Central memory CD8-positive, alpha-beta T cell (primary cell): ENCODE results near the gene PHAF1.
A peak's percentile ranks its signal among the peaks of the same experiment; 100 is the strongest.

Experiments
- ATAC-seq: fragments of 150-1000 bp; cut with Tn5 transposase; replicated peaks from 2 replicates; pipeline ENCODE4 v1.10.0; 2022; ENCODE audit warnings: mild to moderate bottlenecking, moderate FRiP score, moderate number of reproducible peaks; ENCODE audit not compliant: poor library complexity, severe bottlenecking; ENCODE audit errors: extremely low read depth
- DNase-seq, 2 donors: peaks; one replicate each; pipeline ENCODE4 v3.0.0; 2021; ENCODE audit warnings: low spot score in 2 of 2
- H3K27ac Mint-ChIP-seq: one replicate; pipeline ENCODE4 v1.8.0; 2022; ENCODE audit warnings: low read depth, mild to moderate bottlenecking, moderate library complexity, mixed read lengths
- H3K27me3 Mint-ChIP-seq: one replicate; pipeline ENCODE4 v1.8.0; 2022; ENCODE audit warnings: mixed read lengths
- H3K36me3 Mint-ChIP-seq: one replicate; pipeline ENCODE4 v1.8.0; 2022; ENCODE audit warnings: mild to moderate bottlenecking, moderate library complexity, mixed read lengths; ENCODE audit not compliant: insufficient read depth
- H3K4me1 Mint-ChIP-seq: one replicate; pipeline ENCODE4 v1.8.0; 2022; ENCODE audit warnings: mixed read lengths
- H3K4me3 Mint-ChIP-seq: one replicate; pipeline ENCODE4 v1.8.0; 2022; ENCODE audit warnings: mild to moderate bottlenecking, moderate library complexity, mixed read lengths
- H3K9me3 Mint-ChIP-seq: one replicate; pipeline ENCODE4 v1.8.0; 2022; ENCODE audit warnings: mixed read lengths

Gene PHAF1

DNA sequence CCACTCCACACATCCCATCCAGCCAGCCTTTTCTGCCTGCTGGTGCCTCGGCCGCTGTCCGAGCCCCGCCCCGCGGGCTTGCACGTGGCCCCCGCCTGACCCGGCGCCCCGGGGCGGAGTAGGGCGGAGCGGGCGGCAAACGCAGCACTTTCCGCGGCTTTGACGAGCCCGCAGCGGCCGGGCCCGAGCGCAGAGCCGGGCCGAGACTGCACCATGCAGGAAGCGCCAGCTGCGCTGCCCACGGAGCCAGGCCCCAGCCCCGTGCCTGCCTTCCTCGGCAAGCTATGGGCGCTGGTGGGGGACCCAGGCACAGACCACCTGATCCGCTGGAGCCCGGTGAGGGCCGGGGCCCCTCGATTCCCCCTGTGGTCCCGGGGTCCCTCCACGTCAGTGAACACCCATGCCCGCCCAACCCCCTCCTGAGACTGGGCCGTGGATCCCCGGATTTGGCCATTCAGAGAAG, 54.9 kb downstream of the PHAF1 start, which contains the start of gene HSF4:
TSS of gene HSF4 (plus strand) at position 147 of the 463 bp plus-strand sequence. CDS start at position 214, 67 bp downstream.
- Mint-ChIP-seq H3K27me3 (peaks cover 55% of the 10 kb centered on the region), H3K36me3 (peaks cover 16% of the 10 kb centered on the region), H3K4me1 (peaks cover 9% of the 10 kb centered on the region), H3K4me3 (peak within 1 kb of the TSS; percentile 57), H3K9me3 (no peaks in the 10 kb centered on the region), H3K27ac (no peak within 1 kb of the TSS)
- ATAC-seq: no peak
- DNase-seq: no peak

DNA sequence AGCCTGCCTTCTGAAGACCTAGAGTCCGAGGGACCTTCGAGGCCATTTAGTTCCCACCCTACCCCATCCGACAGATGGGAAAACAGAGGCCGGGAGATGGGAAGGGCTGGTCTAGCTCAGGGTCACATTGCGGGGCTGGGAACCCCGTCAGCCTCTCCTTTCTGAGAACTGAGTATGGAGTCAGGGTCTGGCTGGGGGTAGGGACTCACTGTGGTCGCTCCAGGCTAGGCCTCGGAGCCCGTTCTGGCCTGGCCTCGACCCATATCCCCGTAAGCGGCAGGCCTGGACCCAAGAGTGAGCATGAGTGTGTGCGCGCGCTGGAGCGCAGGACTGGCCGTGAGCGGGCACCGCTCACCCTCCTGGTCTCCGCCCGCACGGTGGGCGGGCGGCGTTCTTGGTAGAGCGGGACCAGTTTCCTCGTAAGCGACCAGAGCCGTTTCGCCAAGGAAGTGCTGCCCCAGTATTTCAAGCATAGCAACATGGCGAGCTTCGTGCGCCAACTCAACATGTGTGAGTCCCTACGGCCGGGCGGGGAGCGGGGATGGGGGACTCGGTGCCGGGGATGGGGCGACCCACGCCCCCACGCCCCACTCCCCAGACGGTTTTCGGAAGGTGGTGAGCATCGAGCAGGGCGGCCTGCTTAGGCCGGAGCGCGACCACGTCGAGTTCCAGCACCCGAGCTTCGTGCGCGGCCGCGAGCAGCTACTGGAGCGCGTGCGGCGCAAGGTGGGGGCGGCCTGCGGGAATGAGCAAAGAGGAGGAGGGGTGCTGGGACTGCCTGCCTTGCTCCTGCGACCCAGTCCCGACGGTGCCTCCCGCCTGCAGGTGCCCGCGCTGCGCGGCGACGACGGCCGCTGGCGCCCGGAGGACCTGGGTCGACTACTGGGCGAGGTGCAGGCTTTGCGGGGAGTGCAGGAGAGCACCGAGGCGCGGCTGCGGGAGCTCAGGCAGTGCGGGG, 55.7 kb downstream of the PHAF1 start:
- Mint-ChIP-seq H3K36me3 (peaks cover 12% of the 10 kb centered on the region), H3K4me3 (peak overlapping the region; percentile 13), H3K4me1 (peaks cover 15% of the 10 kb centered on the region), H3K9me3 (no peaks in the 10 kb centered on the region), H3K27ac (no peak overlapping the region), H3K27me3 (peaks cover 61% of the 10 kb centered on the region)
- no peak for DNase-seq
- ATAC-seq: no peak

DNA sequence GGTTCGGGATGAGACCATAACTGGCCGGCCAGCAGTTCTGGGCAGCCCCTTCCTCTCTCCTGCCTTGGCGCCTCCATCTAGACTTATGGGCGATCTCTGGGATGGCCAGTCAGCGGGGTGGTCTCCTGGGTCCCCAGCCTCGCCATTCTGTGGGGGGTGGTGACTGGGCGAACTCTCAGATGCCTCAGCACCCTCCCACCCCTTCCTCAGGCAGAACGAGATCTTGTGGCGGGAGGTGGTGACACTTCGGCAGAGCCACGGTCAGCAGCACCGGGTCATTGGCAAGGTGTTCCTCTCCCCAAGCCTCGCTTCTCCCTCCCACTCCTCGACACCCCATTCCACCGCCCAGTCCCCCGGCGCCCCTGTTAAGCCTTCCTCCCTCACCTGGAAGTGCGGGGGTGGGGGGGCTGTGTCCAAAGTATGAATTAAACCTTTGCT, 56.4 kb downstream of the PHAF1 start:
- Mint-ChIP-seq H3K4me3 (no peak overlapping the region), H3K36me3 (peaks cover 8% of the 10 kb centered on the region), H3K27ac (no peak overlapping the region), H3K9me3 (no peaks in the 10 kb centered on the region), H3K4me1 (peaks cover 12% of the 10 kb centered on the region), H3K27me3 (peaks cover 65% of the 10 kb centered on the region)
- no peak for ATAC-seq
- no peak for DNase-seq

DNA sequence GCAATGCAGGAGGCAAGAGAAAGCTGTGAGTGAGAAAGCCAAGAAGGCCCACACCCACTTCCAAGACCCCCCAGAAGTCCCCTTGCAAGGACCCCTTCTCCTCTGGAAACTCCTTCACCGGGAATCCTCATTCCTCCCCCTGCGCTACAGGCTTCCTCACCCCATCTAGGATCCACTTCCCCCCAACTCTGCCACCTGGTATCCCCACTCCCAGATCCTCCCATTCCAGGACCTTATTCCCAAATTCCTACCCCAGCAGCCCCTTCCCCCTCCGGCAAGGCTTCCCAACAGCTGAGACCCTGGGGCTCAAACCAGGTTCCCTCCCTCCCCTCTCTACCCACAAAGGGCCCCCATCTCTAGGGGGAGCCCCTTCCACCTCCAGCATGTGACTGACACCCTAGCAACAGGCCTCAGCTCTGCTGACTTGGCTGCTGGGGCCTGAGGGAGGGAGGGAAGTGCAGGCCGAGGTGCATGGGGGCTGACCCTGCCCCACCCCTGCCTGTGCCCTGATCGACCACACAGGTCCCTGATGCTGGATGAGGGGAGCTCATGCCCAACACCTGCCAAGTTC, 56.9 kb downstream of the PHAF1 start:
- peaks cover 9% of the 10 kb centered on the region for H3K36me3 Mint-ChIP-seq
- H3K9me3 Mint-ChIP-seq: no peaks in the 10 kb centered on the region
- H3K4me3 Mint-ChIP-seq: no peak overlapping the region
- ATAC-seq (no peak), DNase-seq (no peak)
- H3K27ac Mint-ChIP-seq: no peak overlapping the region
- H3K27me3 Mint-ChIP-seq: peaks cover 71% of the 10 kb centered on the region
- peaks cover 17% of the 10 kb centered on the region for H3K4me1 Mint-ChIP-seq

GRCh38 chr16:67167588-67167987, 57.8 kb downstream of the PHAF1 start:
- no peaks in the 10 kb centered on the region for H3K9me3 Mint-ChIP-seq
- no peak overlapping the region for H3K27ac Mint-ChIP-seq
- DNase-seq (no peak), ATAC-seq (no peak)
- H3K4me3 Mint-ChIP-seq: no peak overlapping the region
- H3K36me3 Mint-ChIP-seq: peaks cover 11% of the 10 kb centered on the region
- peaks cover 20% of the 10 kb centered on the region for H3K4me1 Mint-ChIP-seq
- H3K27me3 Mint-ChIP-seq: peaks cover 68% of the 10 kb centered on the region

DNA sequence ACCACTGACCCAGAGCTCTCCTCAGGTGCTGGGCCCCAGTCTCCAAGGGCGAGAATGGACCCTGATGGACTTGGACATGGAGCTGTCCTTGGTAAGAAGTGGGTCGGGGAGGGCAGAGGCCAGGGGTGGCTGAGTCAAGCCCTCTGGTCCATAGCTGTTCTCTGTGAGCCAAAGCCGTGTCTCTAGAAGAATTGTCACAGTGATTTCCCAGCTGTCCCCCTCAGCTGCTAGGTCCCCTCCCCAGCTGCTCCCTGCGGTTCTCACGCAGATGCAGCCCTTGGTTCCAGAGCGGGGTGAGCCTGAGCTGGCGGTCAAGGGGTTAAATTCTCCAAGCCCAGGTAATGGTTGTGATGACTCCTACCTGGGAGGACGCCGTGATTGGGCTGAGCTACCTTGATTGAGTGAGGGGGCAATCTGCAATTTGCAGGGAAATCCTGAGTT, 59.3 kb downstream of the PHAF1 start:
- H3K27me3 Mint-ChIP-seq: peaks cover 66% of the 10 kb centered on the region
- peaks cover 16% of the 10 kb centered on the region for H3K36me3 Mint-ChIP-seq
- no peak for DNase-seq
- no peaks in the 10 kb centered on the region for H3K9me3 Mint-ChIP-seq
- H3K27ac Mint-ChIP-seq: no peak overlapping the region
- no peak for ATAC-seq
- peaks cover 31% of the 10 kb centered on the region for H3K4me1 Mint-ChIP-seq
- H3K4me3 Mint-ChIP-seq: no peak overlapping the region

DNA sequence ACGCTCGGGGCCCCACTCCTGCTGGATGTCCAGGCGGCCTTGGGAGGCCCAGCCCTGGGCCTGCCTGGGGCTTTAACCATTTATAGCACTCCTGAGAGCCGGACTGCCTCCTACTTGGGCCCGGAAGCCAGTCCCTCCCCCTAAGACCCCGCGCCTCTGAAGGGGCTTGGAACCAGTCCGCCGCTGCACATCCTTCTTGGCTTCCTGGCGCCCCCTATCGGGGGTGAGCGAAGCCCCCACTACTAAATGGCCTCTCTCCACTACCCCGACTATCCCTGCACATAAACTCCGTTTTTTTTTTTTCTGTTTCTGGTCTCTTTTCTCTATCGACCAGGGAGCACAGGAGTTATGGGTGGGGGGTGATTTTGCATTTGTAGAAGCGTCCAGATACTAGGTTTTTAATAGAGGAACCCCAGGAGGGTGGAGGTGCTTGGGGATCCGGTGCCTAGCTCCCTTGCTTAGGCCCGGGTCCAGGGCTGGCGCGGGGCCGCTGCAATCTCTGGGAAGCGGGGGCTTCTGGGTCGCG, 60.0 kb downstream of the PHAF1 start:
- Mint-ChIP-seq H3K4me3 (peak overlapping the region; percentile 69), H3K27me3 (peaks cover 64% of the 10 kb centered on the region), H3K9me3 (no peaks in the 10 kb centered on the region), H3K36me3 (peaks cover 17% of the 10 kb centered on the region), H3K27ac (no peak overlapping the region), H3K4me1 (peaks cover 32% of the 10 kb centered on the region)
- DNase-seq: no peak
- no peak for ATAC-seq

- Mint-ChIP-seq H3K4me3 (peak within 1 kb of the TSS; percentile 69), H3K4me1 (peaks cover 32% of the 10 kb centered on the region), H3K27me3 (peaks cover 58% of the 10 kb centered on the region), H3K36me3 (peaks cover 12% of the 10 kb centered on the region), H3K9me3 (no peaks in the 10 kb centered on the region), H3K27ac (no peak within 1 kb of the TSS)
- ATAC-seq: no peak
- no peak for DNase-seq
These were observed 60.6 kb downstream of the PHAF1 start, which contains the start of gene NOL3 for GRCh38 chr16:67170168-67170948. Gene NOL3 (plus strand): TSS chr16:67170538.

GRCh38 chr16:67170949-67171649, 61.4 kb downstream of the PHAF1 start:
- peaks cover 53% of the 10 kb centered on the region for H3K27me3 Mint-ChIP-seq
- peak overlapping the region; percentile 48 for H3K4me3 Mint-ChIP-seq
- no peaks in the 10 kb centered on the region for H3K9me3 Mint-ChIP-seq
- DNase-seq (no peak), ATAC-seq (no peak)
- H3K36me3 Mint-ChIP-seq: peaks cover 12% of the 10 kb centered on the region
- peaks cover 32% of the 10 kb centered on the region for H3K4me1 Mint-ChIP-seq
- peak overlapping the region; percentile 39 for H3K27ac Mint-ChIP-seq

- DNase-seq (no peak), ATAC-seq (no peak)
- Mint-ChIP-seq H3K27me3 (peaks cover 32% of the 10 kb centered on the region), H3K4me3 (peak overlapping the region; percentile 84), H3K4me1 (peaks cover 45% of the 10 kb centered on the region), H3K9me3 (no peaks in the 10 kb centered on the region), H3K27ac (peak overlapping the region; percentile 75), H3K36me3 (peaks cover 13% of the 10 kb centered on the region)
These were observed 63.6 kb downstream of the PHAF1 start for GRCh38 chr16:67173323-67173722.

GRCh38 chr16:67173808-67174705, 64.3 kb downstream of the PHAF1 start:
- peak in 1 of 2 donors; percentile 40 for DNase-seq
- H3K27ac Mint-ChIP-seq: peak overlapping the region; percentile 75
- no peaks in the 10 kb centered on the region for H3K9me3 Mint-ChIP-seq
- peak; percentile 78 for ATAC-seq
- peaks cover 25% of the 10 kb centered on the region for H3K27me3 Mint-ChIP-seq
- peak overlapping the region; percentile 84 for H3K4me3 Mint-ChIP-seq
- H3K36me3 Mint-ChIP-seq: peaks cover 13% of the 10 kb centered on the region
- H3K4me1 Mint-ChIP-seq: peaks cover 52% of the 10 kb centered on the region
